Measurements from ENCODE around the gene SETBP1.

The SETBP1 gene

GRCh38 chr18:44840058-44840790 lies 159.5 kb downstream of the SETBP1 start:
- no peak for TF ChIP-seq CTCF (IDR thresholded peaks at IDR 0.05; ENCODE audit: borderline replicate concordance, control extremely low read depth, extremely low read depth, insufficient read depth, missing control alignments)
- in situ Hi-C loops (cut with MboI; ENCODE audit: low sequenced_read_pairs, unreplicated experiment) = no loop called here
- DNase-seq (ENCODE audit: low spot score) = no peak

- in situ Hi-C loops (cut with MboI; ENCODE audit: low sequenced_read_pairs, unreplicated experiment) = no loop called here
- no peak for TF ChIP-seq CTCF (IDR thresholded peaks at IDR 0.05; ENCODE audit: borderline replicate concordance, control extremely low read depth, extremely low read depth, insufficient read depth, missing control alignments)
- no peak for DNase-seq (ENCODE audit: low spot score)
Measured at GRCh38 chr18:44841221-44841620, 160.5 kb downstream of the SETBP1 start.

- TF ChIP-seq CTCF (IDR thresholded peaks at IDR 0.05; ENCODE audit: borderline replicate concordance, control extremely low read depth, extremely low read depth, insufficient read depth, missing control alignments) = no peak
- in situ Hi-C loops (cut with MboI; ENCODE audit: low sequenced_read_pairs, unreplicated experiment) = no loop called here
- DNase-seq (ENCODE audit: low spot score) = no peak
Measured at GRCh38 chr18:44841752-44842587, 161.3 kb downstream of the SETBP1 start.

GRCh38 chr18:44842588-44843412 lies 162.1 kb downstream of the SETBP1 start:
- in situ Hi-C loops (cut with MboI; ENCODE audit: low sequenced_read_pairs, unreplicated experiment) = no loop called here
- DNase-seq (ENCODE audit: low spot score) = no peak
- no peak for TF ChIP-seq CTCF (IDR thresholded peaks at IDR 0.05; ENCODE audit: borderline replicate concordance, control extremely low read depth, extremely low read depth, insufficient read depth, missing control alignments)

- in situ Hi-C loops (cut with MboI; ENCODE audit: low sequenced_read_pairs, unreplicated experiment) = no loop called here
- DNase-seq (ENCODE audit: low spot score) = no peak
- no peak for TF ChIP-seq CTCF (IDR thresholded peaks at IDR 0.05; ENCODE audit: borderline replicate concordance, control extremely low read depth, extremely low read depth, insufficient read depth, missing control alignments)
Measured at GRCh38 chr18:44844486-44844885, 163.8 kb downstream of the SETBP1 start.

GRCh38 chr18:44846450-44846849 lies 165.8 kb downstream of the SETBP1 start:
- in situ Hi-C loops (cut with MboI; ENCODE audit: low sequenced_read_pairs, unreplicated experiment) = no loop called here
- no peak for DNase-seq (ENCODE audit: low spot score)
- no peak for TF ChIP-seq CTCF (IDR thresholded peaks at IDR 0.05; ENCODE audit: borderline replicate concordance, control extremely low read depth, extremely low read depth, insufficient read depth, missing control alignments)

Data from GM13976 (cell line).